ENCODE results near the gene NFS1.

GRCh38 chr20:35632539-35633115 lies 66.5 kb downstream of the NFS1 start:
- TF ChIP-seq CHD7 (IDR thresholded peaks at IDR 0.05; ENCODE audit: insufficient replicate concordance, low read length) (no peak), FOSL1 (IDR thresholded peaks at IDR 0.05; ENCODE audit: insufficient read depth, low read depth, low read length) (no peak), CTCF (IDR thresholded peaks at IDR 0.05; ENCODE audit: control extremely low read depth in 1 of 3, insufficient read depth in 1 of 3, low read depth in 1 of 3, low read length in 3 of 3) (no peak), EP300 (IDR thresholded peaks at IDR 0.05; ENCODE audit: borderline replicate concordance in 1 of 2, low read depth in 2 of 2, low read length in 2 of 2) (no peak), RFX5 (IDR thresholded peaks at IDR 0.05; ENCODE audit: borderline replicate concordance, low read depth, low read length) (no peak)
